Uterus (tissue), 2 donors: ENCODE measurements around the gene ENHO.

Experiments
- POLR2A ChIP-seq, 2 donors: fragments of 450-650 bp; IDR thresholded peaks; one replicate each; pipeline ENCODE4 v1.6.1; 2016; ENCODE audit warnings: antibody characterized with exemption in 2 of 2, mild to moderate bottlenecking in 1 of 2, moderate library complexity in 1 of 2
- TF ChIP-seq, protein P1 (sequence below), 4 experiments: fragments of 200-600 bp in 2 of 4; fragments of 450-650 bp in 2 of 4; sonication (generic) in 2 of 4; IDR thresholded peaks; one replicate each; pipeline ENCODE4 v1.5.1; 2016 to 2019; ENCODE audit warnings: antibody characterized with exemption in 4 of 4, mild to moderate bottlenecking in 2 of 4, moderate library complexity in 1 of 4

DNA sequence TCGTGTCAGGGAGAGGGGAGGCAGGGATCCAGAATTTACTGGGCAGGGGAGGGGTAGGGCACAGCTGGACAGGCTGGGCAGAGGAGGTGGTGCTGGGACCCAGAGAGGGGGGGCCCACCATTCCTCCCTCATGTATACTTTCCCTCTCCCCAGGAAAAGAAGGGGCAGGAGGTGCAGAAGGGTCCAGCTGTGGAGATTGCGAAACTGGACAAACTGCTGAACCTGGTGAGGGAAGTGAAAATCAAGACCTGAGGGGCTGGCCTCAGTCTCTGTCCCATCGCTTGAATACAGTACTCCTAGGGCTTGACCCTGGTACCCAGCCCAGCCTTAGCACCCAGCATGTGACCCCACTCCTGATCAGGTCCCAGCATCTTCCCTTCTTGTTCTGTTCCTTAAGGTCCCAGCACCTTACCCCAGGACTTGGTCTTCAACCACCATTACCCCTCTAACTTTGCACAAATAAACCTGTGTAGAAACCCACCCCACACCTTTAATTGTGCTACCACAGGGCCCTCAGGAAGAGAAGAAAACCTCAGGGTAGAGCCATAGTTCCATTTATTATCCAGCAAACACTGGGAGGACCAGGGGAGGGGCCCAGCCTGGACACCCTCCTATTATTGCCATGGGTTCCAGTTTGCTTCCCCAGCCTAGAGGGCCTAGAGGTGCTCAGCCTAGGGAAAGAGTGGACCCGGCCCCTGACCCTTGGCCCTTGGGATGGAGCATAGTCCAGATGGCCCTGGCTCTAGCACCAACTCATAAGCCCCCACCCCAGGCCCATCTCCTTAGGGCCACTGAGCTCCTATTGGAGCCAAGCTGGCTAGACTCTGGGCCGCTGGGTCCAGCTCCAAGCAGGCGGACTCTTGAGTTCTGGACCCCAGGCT lies 2.0 kb downstream of the ENHO start:
- TF ChIP-seq, protein P1, sequence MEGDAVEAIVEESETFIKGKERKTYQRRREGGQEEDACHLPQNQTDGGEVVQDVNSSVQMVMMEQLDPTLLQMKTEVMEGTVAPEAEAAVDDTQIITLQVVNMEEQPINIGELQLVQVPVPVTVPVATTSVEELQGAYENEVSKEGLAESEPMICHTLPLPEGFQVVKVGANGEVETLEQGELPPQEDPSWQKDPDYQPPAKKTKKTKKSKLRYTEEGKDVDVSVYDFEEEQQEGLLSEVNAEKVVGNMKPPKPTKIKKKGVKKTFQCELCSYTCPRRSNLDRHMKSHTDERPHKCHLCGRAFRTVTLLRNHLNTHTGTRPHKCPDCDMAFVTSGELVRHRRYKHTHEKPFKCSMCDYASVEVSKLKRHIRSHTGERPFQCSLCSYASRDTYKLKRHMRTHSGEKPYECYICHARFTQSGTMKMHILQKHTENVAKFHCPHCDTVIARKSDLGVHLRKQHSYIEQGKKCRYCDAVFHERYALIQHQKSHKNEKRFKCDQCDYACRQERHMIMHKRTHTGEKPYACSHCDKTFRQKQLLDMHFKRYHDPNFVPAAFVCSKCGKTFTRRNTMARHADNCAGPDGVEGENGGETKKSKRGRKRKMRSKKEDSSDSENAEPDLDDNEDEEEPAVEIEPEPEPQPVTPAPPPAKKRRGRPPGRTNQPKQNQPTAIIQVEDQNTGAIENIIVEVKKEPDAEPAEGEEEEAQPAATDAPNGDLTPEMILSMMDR (IDR thresholded peaks at IDR 0.05): no peak
- no peak for TF ChIP-seq POLR2A (IDR thresholded peaks at IDR 0.05)
